K562 (cell line): ENCODE results near the gene PRPF38A. TPM values are rescaled to one million over a fixed set of nuclear protein-coding genes. Genes with fewer than 3 reads are reported as not detected.
A peak's percentile ranks its signal among the peaks of the same experiment; 100 is the strongest.

ENCODE experiments used
- BCOR ChIP-seq: fragments of 450-650 bp; IDR thresholded peaks from 2 replicates; pipeline ENCODE4 v1.6.1; 2016
- CC2D1A ChIP-seq: fragments of 450-650 bp; IDR thresholded peaks from 2 replicates; pipeline ENCODE4 v1.6.1; 2017; ENCODE audit warnings: mild to moderate bottlenecking
- DEAF1 ChIP-seq: fragments of 450-650 bp; formaldehyde crosslinking; IDR thresholded peaks from 2 replicates; pipeline ENCODE4 v1.4.0; 2020; ENCODE audit warnings: mild to moderate bottlenecking, moderate library complexity
- FOXM1 ChIP-seq, 2 experiments: fragments of 450-650 bp in 1 of 2; sonication (generic) in 1 of 2; formaldehyde crosslinking in 1 of 2; IDR thresholded peaks; 2 replicates each; pipeline versions ENCODE4 v1.6.1 to v1.9.0; 2017 to 2022; ENCODE audit warnings: low read depth in 2 of 2, mild to moderate bottlenecking in 2 of 2, missing genetic modification reagents in 1 of 2, moderate library complexity in 1 of 2
- GABPB1 ChIP-seq: sonication (generic); formaldehyde crosslinking; IDR thresholded peaks from 2 replicates; pipeline ENCODE4 v1.8.0; 2022; ENCODE audit warnings: mild to moderate bottlenecking, missing genetic modification reagents
- GATA2 ChIP-seq: sonication (generic); formaldehyde crosslinking; IDR thresholded peaks from 2 replicates; pipeline ENCODE4 v1.4.0; 2020; ENCODE audit warnings: mild to moderate bottlenecking, missing genetic modification reagents
- IFI16 ChIP-seq: fragments of 250-450 bp; sonication (Bioruptor Pico); IDR thresholded peaks from 2 replicates; pipeline ENCODE4 v2.1.2; 2022; ENCODE audit warnings: mild to moderate bottlenecking, inconsistent platforms
- NUFIP1 ChIP-seq: fragments of 450-650 bp; IDR thresholded peaks from 2 replicates; pipeline ENCODE4 v1.6.1; 2018; ENCODE audit not compliant: partially characterized antibody
- PML ChIP-seq: IDR thresholded peaks from 2 replicates; pipeline ENCODE4 v1.6.1; 2012; ENCODE audit warnings: low read length, inconsistent platforms
- SMC3 ChIP-seq: conservative IDR thresholded peaks from 2 replicates; pipeline ENCODE4 v1.6.1; 2011; ENCODE audit warnings: low read depth, low read length, improper control_type of control experiment; ENCODE audit not compliant: insufficient read depth
- SPI1 ChIP-seq: IDR thresholded peaks from 2 replicates; pipeline ENCODE4 v1.6.1; 2011; ENCODE audit warnings: low read depth, low read length, control low read depth, borderline replicate concordance
- TAF1 ChIP-seq: IDR thresholded peaks from 2 replicates; pipeline ENCODE4 v1.6.1; 2011; ENCODE audit warnings: mild to moderate bottlenecking, low read length, moderate library complexity; ENCODE audit not compliant: insufficient read depth, control insufficient read depth, severe bottlenecking; ENCODE audit errors: extremely low read depth
- TAF15 ChIP-seq: fragments of 200-400 bp; formaldehyde crosslinking; IDR thresholded peaks from 2 replicates; pipeline ENCODE4 v1.6.1; 2017; ENCODE audit warnings: mild to moderate bottlenecking, low read depth, low read length, moderate library complexity
- TEAD2 ChIP-seq: fragments of 450-650 bp; IDR thresholded peaks from 2 replicates; pipeline ENCODE4 v1.6.1; 2016; ENCODE audit warnings: missing genetic modification characterization, control low read depth, missing compliant biosample characterization
- TOE1 ChIP-seq, 2 experiments: fragments of 450-650 bp in 1 of 2; sonication (generic) in 1 of 2; formaldehyde crosslinking in 1 of 2; IDR thresholded peaks; 2 replicates each; pipeline versions ENCODE4 v1.7.1 to v1.8.0; 2016 to 2022; ENCODE audit warnings: borderline replicate concordance in 2 of 2, mild to moderate bottlenecking in 2 of 2, antibody characterized with exemption in 1 of 2, inconsistent platforms in 1 of 2, low read depth in 1 of 2, missing genetic modification reagents in 1 of 2, moderate library complexity in 1 of 2
- WHSC1 ChIP-seq: IDR thresholded peaks from one replicate; pipeline ENCODE4 v1.6.1; 2012; ENCODE audit warnings: low read length, control low read depth, inconsistent platforms
- ZKSCAN1 ChIP-seq: fragments of 150-350 bp; IDR thresholded peaks from 2 replicates; pipeline ENCODE4 v1.6.1; 2016; ENCODE audit warnings: low read depth, low read length
- ZNF217 ChIP-seq: sonication (generic); formaldehyde crosslinking; IDR thresholded peaks from 2 replicates; pipeline ENCODE4 v1.8.0; 2022; ENCODE audit warnings: mild to moderate bottlenecking, missing genetic modification reagents
- ZNF263 ChIP-seq: sonication (generic); formaldehyde crosslinking; IDR thresholded peaks from 2 replicates; pipeline ENCODE4 v1.8.0; 2022; ENCODE audit warnings: mild to moderate bottlenecking, missing genetic modification reagents, borderline replicate concordance
- ZNF282 ChIP-seq: sonication (generic); formaldehyde crosslinking; IDR thresholded peaks from 2 replicates; pipeline ENCODE4 v1.8.1; 2023; ENCODE audit warnings: missing genetic modification reagents
- ZNF316 ChIP-seq: fragments of 450-650 bp; IDR thresholded peaks from 2 replicates; pipeline ENCODE4 v1.6.1; 2016
- polyA plus RNA-seq, 8 experiments: library from polyadenylated mRNA; depleted of rRNA in 4 of 8; stranded (reverse) in 5 of 8; unstranded in 3 of 8; fragments of >200 nt; fragmentation: Nextera tagmentation in 2 of 8; fragmentation: Illumina TruSeq in 1 of 8; extraction: Ambion mirVana in 2 of 8; extraction: Trizol in 1 of 8; gene quantifications; 2 replicates each; pipeline versions ENCODE4 v1.2.1 to v1.2.3, GENCODE V29; 2011 to 2014; ENCODE audit warnings: inconsistent platforms in 1 of 8, missing spikeins in 1 of 8
- total RNA-seq, 7 experiments: library from RNA; depleted of rRNA in 6 of 7; stranded (reverse); fragments of >200 nt in 6 of 7; fragmentation: Illumina TruSeq in 2 of 7; extraction: Trizol in 2 of 7; gene quantifications; 2 replicates each; pipeline versions ENCODE4 v1.2.1 to v1.2.3, GENCODE V29; 2011 to 2021; ENCODE audit warnings: low replicate concordance in 1 of 7
- TF ChIP-seq, protein P1 (sequence below): fragments of 250-450 bp; sonication (Bioruptor Pico); IDR thresholded peaks from 2 replicates; pipeline ENCODE4 v1.4.0; 2020; ENCODE audit warnings: mild to moderate bottlenecking, moderate library complexity
- TF ChIP-seq, protein P2 (sequence below): fragments of 450-650 bp; IDR thresholded peaks from 2 replicates; pipeline ENCODE4 v1.6.1; 2018; ENCODE audit not compliant: partially characterized antibody

Gene PRPF38A
- total and polyA plus RNA-seq, 9 of the 15 experiments (the other 6 are each of a cell fraction or from before 2014, with no cell fraction given) = 53.6 to 198 (median 89.2) TPM

GRCh38 chr1:52424231-52424636, 19.8 kb downstream of the PRPF38A start (continued):
- TF ChIP-seq DEAF1 (CRISPR knock-in tag) (no peak), SMC3 (no peak), ZNF263 (CRISPR knock-in tag) (no peak), TAF15 (no peak), TAF1 (no peak), PML (no peak), NUFIP1 (no peak), WHSC1 (no peak), GATA2 (CRISPR knock-in tag) (peak; percentile 43; the same call in 1 of the 2 replicates), ZNF316 (peak; percentile 50), ZKSCAN1 (no peak), ZNF282 (CRISPR knock-in tag) (no peak), TEAD2 (tag) (no peak), ZNF217 (CRISPR knock-in tag) (no peak), FOXM1 (IDR thresholded peaks at IDR 0.05; ENCODE audit: low read depth) (no peak; the same call in 1 of the 2 replicates), FOXM1 (CRISPR knock-in tag; IDR thresholded peaks at IDR 0.05; ENCODE audit: low read depth) (no peak), TOE1 (IDR thresholded peaks at IDR 0.05; ENCODE audit: borderline replicate concordance) (0 out of 2 replicates have a peak, but pooled peaks have one; percentile 5), TOE1 (CRISPR knock-in tag; IDR thresholded peaks at IDR 0.05; ENCODE audit: borderline replicate concordance, low read depth) (no peak), SPI1 (peak; percentile 95), IFI16 (CRISPR knock-in tag) (no peak), CC2D1A (no peak), BCOR (no peak), GABPB1 (0 out of 2 replicates have a peak, but pooled peaks have one; percentile 36)
- TF ChIP-seq, protein P1, sequence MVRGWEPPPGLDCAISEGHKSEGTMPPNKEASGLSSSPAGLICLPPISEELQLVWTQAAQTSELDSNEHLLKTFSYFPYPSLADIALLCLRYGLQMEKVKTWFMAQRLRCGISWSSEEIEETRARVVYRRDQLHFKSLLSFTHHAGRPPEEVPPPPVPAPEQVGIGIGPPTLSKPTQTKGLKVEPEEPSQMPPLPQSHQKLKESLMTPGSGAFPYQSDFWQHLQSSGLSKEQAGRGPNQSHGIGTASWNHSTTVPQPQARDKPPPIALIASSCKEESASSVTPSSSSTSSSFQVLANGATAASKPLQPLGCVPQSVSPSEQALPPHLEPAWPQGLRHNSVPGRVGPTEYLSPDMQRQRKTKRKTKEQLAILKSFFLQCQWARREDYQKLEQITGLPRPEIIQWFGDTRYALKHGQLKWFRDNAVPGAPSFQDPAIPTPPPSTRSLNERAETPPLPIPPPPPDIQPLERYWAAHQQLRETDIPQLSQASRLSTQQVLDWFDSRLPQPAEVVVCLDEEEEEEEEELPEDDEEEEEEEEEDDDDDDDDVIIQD (CRISPR knock-in tag) = no peak
- TF ChIP-seq, protein P2, sequence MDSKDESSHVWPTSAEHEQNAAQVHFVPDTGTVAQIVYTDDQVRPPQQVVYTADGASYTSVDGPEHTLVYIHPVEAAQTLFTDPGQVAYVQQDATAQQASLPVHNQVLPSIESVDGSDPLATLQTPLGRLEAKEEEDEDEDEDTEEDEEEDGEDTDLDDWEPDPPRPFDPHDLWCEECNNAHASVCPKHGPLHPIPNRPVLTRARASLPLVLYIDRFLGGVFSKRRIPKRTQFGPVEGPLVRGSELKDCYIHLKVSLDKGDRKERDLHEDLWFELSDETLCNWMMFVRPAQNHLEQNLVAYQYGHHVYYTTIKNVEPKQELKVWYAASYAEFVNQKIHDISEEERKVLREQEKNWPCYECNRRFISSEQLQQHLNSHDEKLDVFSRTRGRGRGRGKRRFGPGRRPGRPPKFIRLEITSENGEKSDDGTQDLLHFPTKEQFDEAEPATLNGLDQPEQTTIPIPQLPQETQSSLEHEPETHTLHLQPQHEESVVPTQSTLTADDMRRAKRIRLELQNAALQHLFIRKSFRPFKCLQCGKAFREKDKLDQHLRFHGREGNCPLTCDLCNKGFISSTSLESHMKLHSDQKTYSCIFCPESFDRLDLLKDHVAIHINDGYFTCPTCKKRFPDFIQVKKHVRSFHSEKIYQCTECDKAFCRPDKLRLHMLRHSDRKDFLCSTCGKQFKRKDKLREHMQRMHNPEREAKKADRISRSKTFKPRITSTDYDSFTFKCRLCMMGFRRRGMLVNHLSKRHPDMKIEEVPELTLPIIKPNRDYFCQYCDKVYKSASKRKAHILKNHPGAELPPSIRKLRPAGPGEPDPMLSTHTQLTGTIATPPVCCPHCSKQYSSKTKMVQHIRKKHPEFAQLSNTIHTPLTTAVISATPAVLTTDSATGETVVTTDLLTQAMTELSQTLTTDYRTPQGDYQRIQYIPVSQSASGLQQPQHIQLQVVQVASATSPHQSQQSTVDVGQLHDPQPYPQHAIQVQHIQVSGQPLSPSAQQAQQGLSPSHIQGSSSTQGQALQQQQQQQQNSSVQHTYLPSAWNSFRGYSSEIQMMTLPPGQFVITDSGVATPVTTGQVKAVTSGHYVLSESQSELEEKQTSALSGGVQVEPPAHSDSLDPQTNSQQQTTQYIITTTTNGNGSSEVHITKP = peak; percentile 67
